Psoas muscle (tissue), 8 donors: ENCODE results near the gene KCTD3. TPM values are rescaled to one million over a fixed set of nuclear protein-coding genes. Genes with fewer than 3 reads are reported as not detected.

ENCODE experiments used
- ATAC-seq, 4 donors: fragments of 200-7000 bp; cut with Tn5 transposase; one replicate each; pipeline ENCODE4 v1.9.1; 2020; ENCODE audit warnings: moderate library complexity in 3 of 4, mild to moderate bottlenecking in 2 of 4
- DNase-seq, 2 donors: peaks; one replicate each; pipeline ENCODE4 v3.0.0-alpha.2; 2020
- H3K27ac ChIP-seq: fragments of 200-600 bp; one replicate; pipeline ENCODE4 v1.8.0; 2022
- H3K27me3 ChIP-seq, 3 donors: fragments of 200-600 bp in 1 of 3; one replicate each; pipeline versions ENCODE4 v1.6.1 to v1.8.0; 2013 to 2022; ENCODE audit warnings: low read length in 2 of 3, mild to moderate bottlenecking in 2 of 3, moderate library complexity in 1 of 3; ENCODE audit not compliant: insufficient read depth in 3 of 3
- H3K36me3 ChIP-seq, 2 donors: fragments of 200-600 bp in 1 of 2; one replicate each; pipeline versions ENCODE4 v1.6.1 to v1.8.0; 2013 to 2022; ENCODE audit warnings: low read depth in 1 of 2, mild to moderate bottlenecking in 1 of 2, moderate library complexity in 1 of 2; ENCODE audit not compliant: insufficient read depth in 1 of 2
- H3K4me1 ChIP-seq: fragments of 200-600 bp; one replicate; pipeline ENCODE4 v1.8.0; 2022
- H3K4me3 ChIP-seq: fragments of 200-600 bp; one replicate; pipeline ENCODE4 v1.8.0; 2022; ENCODE audit warnings: mild to moderate bottlenecking
- H3K9me3 ChIP-seq: fragments of 200-600 bp; one replicate; pipeline ENCODE4 v1.8.0; 2022
- whole genome bisulfite sequencing, 3 donors: extraction: QIAGEN DNeasy Blood & Tissue Kit; methylation state at CpG; one replicate each; pipeline versions ENCODE4 v1.1.6 to v1.1.7; 2013; 5-methylcytosine and 5-hydroxymethylcytosine counted together
- intact Hi-C, 2 donors: fragments of 100-400 bp; cut with DNase I; formaldehyde crosslinking; loops; one replicate each; pipeline versions ENCODE4 v1.11.0 to v1.14.2; 2022
- polyA plus RNA-seq, 3 donors: library from polyadenylated mRNA; stranded (reverse); fragments of 200-250 nt; gene quantifications; one replicate each; pipeline ENCODE4 v1.2.3, GENCODE V29; 2013
- total RNA-seq, 4 donors: library from RNA; stranded (reverse); fragmentation: NEBNext Ultra II Directional in 2 of 4; extraction: Animal tissue kit (Norgen Biotek cat#: 25700) in 2 of 4; gene quantifications; one replicate each; pipeline versions ENCODE4 v1.2.1 to v1.2.4, GENCODE V29; 2021 to 2023
- TF ChIP-seq, protein P1 (sequence below): fragments of 200-600 bp; IDR thresholded peaks from one replicate; pipeline ENCODE4 v1.8.0; 2022; ENCODE audit warnings: antibody characterized with exemption
- donor health status: healthy with polysubstance abuse.
- donor health status: DM: no; HTN: no; CAD: no; lungs with moderate emphysema.
- donor health status: Bipolar disorder and iron deficiency.
- donor health status: healthy.
- donor health status: DM: yes; HTN: yes; CAD: no.
- donor health status: DM: no; HTN: no; CAD: no.
- donor health status: DM: no; HTN: no; CAD: no.
- donor health status: DM: yes; HTN: yes; CAD: no.

Gene KCTD3
- total and polyA plus RNA-seq, 7 donors, result 6.9 to 20.8 (median 12.8) TPM

DNA sequence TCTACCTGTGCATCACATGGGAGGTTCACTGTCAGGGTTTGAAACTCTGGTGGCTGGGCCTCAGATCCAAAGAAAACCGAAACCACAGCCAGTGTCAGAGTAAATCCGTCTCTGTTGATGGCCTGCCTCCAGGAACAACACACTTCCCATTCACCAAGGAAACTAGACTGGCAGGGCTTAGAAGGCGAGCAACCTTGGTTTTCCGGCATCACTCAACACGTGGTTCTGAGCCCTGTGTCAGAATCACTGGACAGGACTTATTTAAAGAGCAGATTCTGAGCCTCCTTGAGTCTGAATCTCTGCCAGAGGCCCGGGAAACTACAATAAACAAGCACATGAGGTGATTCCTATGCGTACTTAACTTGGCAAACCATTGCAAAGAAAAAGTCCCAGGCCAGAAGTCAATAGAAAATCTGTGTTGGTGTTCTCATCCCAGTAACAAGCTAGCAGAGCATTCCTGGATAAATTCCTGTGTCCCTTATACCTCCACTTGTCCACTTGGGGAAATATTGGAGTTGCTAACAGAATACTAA is 70.0 kb downstream of the KCTD3 start:
- H3K27ac ChIP-seq, result no peak overlapping the region
- H3K4me3 ChIP-seq, result no peak overlapping the region
- no peaks in the 10 kb centered on the region for H3K9me3 ChIP-seq
- H3K36me3 ChIP-seq, result no peaks in the 10 kb centered on the region
- WGBS, 3 donors, result 13 to 46% (median 26%) methylated on average over 7 of the region's 7 CpGs
- DNase-seq (peak; percentile 35 to 56), ATAC-seq (peak; percentile 13 to 74 (median 42))
- H3K27me3 ChIP-seq, result no peaks in the 10 kb centered on the region
- TF ChIP-seq, protein P1, sequence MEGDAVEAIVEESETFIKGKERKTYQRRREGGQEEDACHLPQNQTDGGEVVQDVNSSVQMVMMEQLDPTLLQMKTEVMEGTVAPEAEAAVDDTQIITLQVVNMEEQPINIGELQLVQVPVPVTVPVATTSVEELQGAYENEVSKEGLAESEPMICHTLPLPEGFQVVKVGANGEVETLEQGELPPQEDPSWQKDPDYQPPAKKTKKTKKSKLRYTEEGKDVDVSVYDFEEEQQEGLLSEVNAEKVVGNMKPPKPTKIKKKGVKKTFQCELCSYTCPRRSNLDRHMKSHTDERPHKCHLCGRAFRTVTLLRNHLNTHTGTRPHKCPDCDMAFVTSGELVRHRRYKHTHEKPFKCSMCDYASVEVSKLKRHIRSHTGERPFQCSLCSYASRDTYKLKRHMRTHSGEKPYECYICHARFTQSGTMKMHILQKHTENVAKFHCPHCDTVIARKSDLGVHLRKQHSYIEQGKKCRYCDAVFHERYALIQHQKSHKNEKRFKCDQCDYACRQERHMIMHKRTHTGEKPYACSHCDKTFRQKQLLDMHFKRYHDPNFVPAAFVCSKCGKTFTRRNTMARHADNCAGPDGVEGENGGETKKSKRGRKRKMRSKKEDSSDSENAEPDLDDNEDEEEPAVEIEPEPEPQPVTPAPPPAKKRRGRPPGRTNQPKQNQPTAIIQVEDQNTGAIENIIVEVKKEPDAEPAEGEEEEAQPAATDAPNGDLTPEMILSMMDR, result no peak
- intact Hi-C loops, result no loop called here
- no peaks in the 10 kb centered on the region for H3K4me1 ChIP-seq

DNA sequence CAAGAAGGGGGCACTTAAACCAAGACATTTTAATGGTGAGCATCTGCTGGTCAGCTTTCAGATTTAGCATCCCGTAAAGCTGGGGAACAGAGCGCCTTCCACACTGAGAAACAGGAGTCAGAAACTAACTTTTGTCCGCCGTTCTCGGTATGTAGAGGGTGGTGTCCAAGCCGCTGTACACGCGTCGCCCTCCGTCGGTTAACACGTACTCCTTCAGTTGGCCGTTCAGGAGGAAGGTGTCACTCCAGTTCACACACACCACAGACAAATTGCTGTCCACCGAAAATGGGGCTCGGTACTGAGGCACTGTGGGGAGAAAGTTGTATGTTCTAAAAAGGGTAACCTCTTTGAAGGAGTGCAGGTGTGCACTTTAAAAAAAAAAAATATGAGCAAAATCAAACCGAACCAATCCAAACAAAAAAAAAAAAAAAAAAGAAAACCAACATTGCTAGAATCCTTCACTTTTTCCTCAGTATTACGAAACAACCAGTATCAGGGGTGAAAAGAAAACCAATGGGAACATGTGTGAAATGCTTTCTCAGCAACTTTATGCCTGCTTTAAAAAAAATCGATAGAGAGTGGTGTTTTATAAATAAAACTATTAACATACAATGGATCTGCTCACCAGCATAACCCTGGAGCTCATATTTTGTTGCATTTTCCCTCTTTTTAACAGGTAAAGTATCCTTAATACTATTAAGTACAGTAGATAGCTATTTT is 73.5 kb downstream of the KCTD3 start:
- 90 to 95% (median 94%) methylated on average over 18 of the region's 18 CpGs for WGBS, 3 donors
- DNase-seq, result no peak
- H3K27ac ChIP-seq, result no peak overlapping the region
- no peaks in the 10 kb centered on the region for H3K4me1 ChIP-seq
- intact Hi-C loops, result no loop called here
- TF ChIP-seq, protein P1, result no peak
- no peaks in the 10 kb centered on the region for H3K27me3 ChIP-seq
- H3K9me3 ChIP-seq, result no peaks in the 10 kb centered on the region
- no peaks in the 10 kb centered on the region for H3K36me3 ChIP-seq
- H3K4me3 ChIP-seq, result no peak overlapping the region
- no peak for ATAC-seq

DNA sequence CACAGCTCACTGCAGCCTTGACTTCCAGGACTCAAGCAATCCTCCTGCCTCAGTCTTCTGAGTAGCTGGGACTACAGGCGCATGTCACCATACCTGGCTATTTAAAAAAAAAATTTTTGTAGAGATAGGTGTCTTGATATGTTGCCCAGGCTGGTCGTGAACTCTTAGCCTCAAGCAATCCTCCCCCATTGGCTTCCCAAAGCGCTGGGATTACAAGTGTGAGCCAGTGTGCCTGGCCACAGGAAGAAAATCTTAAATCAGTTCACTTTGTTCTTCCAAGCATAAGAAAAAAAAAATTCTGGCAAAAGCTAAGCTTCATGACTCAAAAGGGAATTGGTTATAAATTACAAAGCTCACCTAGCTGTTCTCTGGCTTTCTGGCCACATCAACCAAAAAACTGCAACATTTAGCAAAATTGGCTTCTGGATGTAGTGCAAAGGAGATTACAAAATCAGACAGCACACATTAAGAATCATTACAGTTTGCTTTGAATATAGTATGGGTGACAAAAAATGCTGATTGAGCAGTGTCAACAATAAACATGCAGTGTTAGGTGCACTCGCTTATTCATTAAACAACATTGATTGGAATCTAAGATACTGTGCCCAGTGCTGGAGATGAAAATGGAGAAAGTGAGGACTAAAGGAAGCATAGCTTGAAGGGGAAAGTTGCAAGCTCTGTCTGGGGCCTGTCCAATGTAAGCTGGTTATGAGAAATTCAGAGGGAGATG is 76.7 kb downstream of the KCTD3 start:
- DNase-seq (no peak), ATAC-seq (no peak)
- TF ChIP-seq, protein P1, result no peak
- H3K4me1 ChIP-seq, result no peaks in the 10 kb centered on the region
- H3K9me3 ChIP-seq, result no peaks in the 10 kb centered on the region
- no peaks in the 10 kb centered on the region for H3K27me3 ChIP-seq
- 84 to 88% (median 87%) methylated on average over 4 of the region's 4 CpGs for WGBS, 3 donors
- no peak overlapping the region for H3K27ac ChIP-seq
- intact Hi-C loops, result no loop called here
- H3K4me3 ChIP-seq, result no peak overlapping the region
- no peaks in the 10 kb centered on the region for H3K36me3 ChIP-seq

DNA sequence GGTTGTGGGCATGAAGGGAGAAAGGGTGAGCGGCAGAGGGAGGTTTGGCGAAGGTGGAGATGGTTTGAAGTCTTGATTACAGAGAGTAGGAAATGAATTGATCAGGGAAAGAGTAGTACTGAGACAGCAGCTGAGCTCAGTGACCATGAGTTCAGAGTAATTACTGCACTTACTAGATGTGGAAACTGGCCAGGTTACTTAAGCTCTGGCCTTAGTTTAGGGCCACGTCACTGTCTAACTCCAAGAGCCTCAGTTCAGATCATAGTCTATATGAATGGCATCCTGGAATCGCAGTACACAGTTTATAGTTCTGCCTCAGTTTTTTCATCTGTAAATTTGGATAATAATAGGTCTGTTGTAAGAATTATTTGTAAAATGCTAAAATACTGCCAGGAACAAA is 78.1 kb downstream of the KCTD3 start:
- ATAC-seq (no peak), DNase-seq (no peak)
- Histone ChIP-seq H3K36me3 (no peaks in the 10 kb centered on the region), H3K4me3 (no peak overlapping the region), H3K9me3 (no peaks in the 10 kb centered on the region), H3K27ac (no peak overlapping the region), H3K4me1 (no peaks in the 10 kb centered on the region), H3K27me3 (no peaks in the 10 kb centered on the region)
- intact Hi-C loops, result no loop called here
- WGBS, 3 donors, result 79 to 90% (median 83%) methylated on average over 4 of the region's 4 CpGs
- TF ChIP-seq, protein P1, result no peak
